Endothelial cell of umbilical vein (primary cell): Measurements from ENCODE around the gene ANP32A. TPM values are rescaled to one million over a fixed set of nuclear protein-coding genes. Genes with fewer than 3 reads are reported as not detected.

Source experiments
- BruUV-seq: library from RNA; stranded (reverse); fragments of 400-500 nt; replicated peaks from 2 replicates; lab custom pipeline; 2021; lab: Mats Ljungman, UMichigan
- CTCF ChIA-PET: fragments of 300-600, 350-600 bp; sonication (Branson Sonifier 250); formaldehyde crosslinking; loops from one replicate; lab custom pipeline; 2021; ENCODE audit warnings: antibody characterized with exemption, inconsistent platforms; lab: Charles Lee
- POLR2A ChIA-PET: fragments of 300-600, 350-600 bp; sonication (Branson Sonifier 250); formaldehyde crosslinking; loops from one replicate; lab custom pipeline; 2021; ENCODE audit warnings: antibody characterized with exemption, inconsistent platforms; lab: Charles Lee
- DNase-seq: peaks from one replicate; pipeline ENCODE4 v3.0.0-alpha.2; 2011; ENCODE audit warnings: low read depth, low spot score
- FAIRE-seq: peaks from 2 replicates; lab custom pipeline; 2011; peaks lifted over from hg19 to GRCh38; lab: Jason Lieb, UNC
- H2AFZ ChIP-seq: 2 replicates; pipeline ENCODE4 v1.6.0; 2012; ENCODE audit warnings: low read depth, low read length, control low read depth, inconsistent platforms
- H3K27ac ChIP-seq: 2 replicates; pipeline ENCODE4 v1.5.1; 2011; ENCODE audit warnings: low read depth, mild to moderate bottlenecking, control low read depth, low read length, moderate library complexity; ENCODE audit not compliant: insufficient read depth
- H3K27me3 ChIP-seq, 2 experiments: 2 replicates each; pipeline versions ENCODE4 v1.6.0 to v1.6.1; 2011; ENCODE audit warnings: low read length in 2 of 2, mixed read lengths in 1 of 2; ENCODE audit not compliant: control insufficient read depth in 2 of 2, insufficient read depth in 2 of 2
- H3K36me3 ChIP-seq, 2 experiments: 2 replicates in 1 of 2; 3 replicates in 1 of 2; pipeline ENCODE4 v1.5.1; 2011; ENCODE audit warnings: low read length in 2 of 2, mild to moderate bottlenecking in 1 of 2, moderate library complexity in 1 of 2; ENCODE audit not compliant: control insufficient read depth in 2 of 2, insufficient read depth in 2 of 2; ENCODE audit errors: extremely low read depth in 1 of 2
- H3K4me1 ChIP-seq: 3 replicates; pipeline ENCODE4 v1.5.1; 2011; ENCODE audit warnings: mild to moderate bottlenecking, low read length; ENCODE audit not compliant: control insufficient read depth, insufficient read depth; ENCODE audit errors: extremely low read depth
- H3K4me2 ChIP-seq: 2 replicates; pipeline ENCODE4 v1.6.1; 2011; ENCODE audit warnings: low read length, control low read depth, mixed read lengths; ENCODE audit not compliant: insufficient read depth
- H3K4me3 ChIP-seq, 3 experiments: fragments of 200-600 bp in 1 of 3; sonication (generic), shearing (Covaris generic) in 1 of 3; replicated peaks in 1 of 3; 2 replicates each; pipeline ENCODE4 v1.5.1; 2011 to 2016; ENCODE audit warnings: control low read depth in 3 of 3, low read length in 3 of 3, mild to moderate bottlenecking in 2 of 3, inconsistent platforms in 1 of 3, low read depth in 1 of 3, moderate library complexity in 1 of 3; ENCODE audit not compliant: insufficient read depth in 1 of 3
- H3K79me2 ChIP-seq: 2 replicates; pipeline ENCODE4 v1.6.0; 2012; ENCODE audit warnings: low read length, inconsistent platforms; ENCODE audit not compliant: control insufficient read depth, insufficient read depth
- H3K9ac ChIP-seq: replicated peaks from 2 replicates; pipeline ENCODE3; 2011; ENCODE audit warnings: low read length, control low read depth; ENCODE audit not compliant: insufficient read depth; ENCODE audit errors: extremely low read depth
- H3K9me1 ChIP-seq: replicated peaks from 3 replicates; pipeline ENCODE4 v1.6.0; 2011; ENCODE audit warnings: mild to moderate bottlenecking, low read length; ENCODE audit not compliant: control insufficient read depth, insufficient read depth; ENCODE audit errors: extremely low read depth
- H3K9me3 ChIP-seq: replicated peaks from 2 replicates; pipeline ENCODE4 v1.5.1; 2012; ENCODE audit warnings: low read length, inconsistent platforms; ENCODE audit not compliant: control insufficient read depth, insufficient read depth
- H4K20me1 ChIP-seq: replicated peaks from 2 replicates; pipeline ENCODE3; 2011; ENCODE audit warnings: mild to moderate bottlenecking, low read length; ENCODE audit not compliant: control insufficient read depth, insufficient read depth; ENCODE audit errors: extremely low read depth
- EZH2 ChIP-seq: IDR thresholded peaks from 2 replicates; pipeline ENCODE4 v1.6.1; 2012; ENCODE audit warnings: borderline replicate concordance, low read depth, mild to moderate bottlenecking, moderate library complexity, low read length, inconsistent platforms; ENCODE audit not compliant: severe bottlenecking
- JUN ChIP-seq: IDR thresholded peaks from 2 replicates; pipeline ENCODE4 v1.6.1; 2011; ENCODE audit warnings: borderline replicate concordance, low read depth; ENCODE audit not compliant: insufficient read length, insufficient read depth
- POLR2A ChIP-seq: IDR thresholded peaks from 2 replicates; pipeline ENCODE4 v1.6.1; 2012; ENCODE audit warnings: low read depth, mild to moderate bottlenecking, control low read depth, low read length
- dilution Hi-C: fragments of 300-500 bp; cut with MboI; formaldehyde crosslinking; loops from one replicate; pipeline ENCODE4 v1.15.0; 2019; ENCODE audit warnings: low sequenced_read_pairs; ENCODE audit not compliant: extremely low pct_ligation_motif_present
- intact Hi-C: fragments of 100-400 bp; cut with micrococcal nuclease; formaldehyde crosslinking; loops from one replicate; pipeline ENCODE4 v1.10.0; 2022
- polyA plus RNA-seq, 4 experiments: library from polyadenylated mRNA; depleted of rRNA in 3 of 4; stranded (reverse) in 3 of 4; unstranded in 1 of 4; fragments of >200 nt; gene quantifications; 2 replicates each; pipeline versions ENCODE4 v1.2.1 to v1.2.3, GENCODE V29; 2011 to 2012; ENCODE audit warnings: missing spikeins in 1 of 4
- total RNA-seq: library from RNA; stranded (reverse); gene quantifications from 2 replicates; pipeline ENCODE4 v1.2.3, GENCODE V29; 2021
- TF ChIP-seq, protein P1 (sequence below), 2 donors: IDR thresholded peaks; 1 replicate in 1 of 2; 2 replicates in 1 of 2; pipeline ENCODE4 v1.5.1; 2011; ENCODE audit warnings: low read length in 2 of 2, mild to moderate bottlenecking in 2 of 2, moderate library complexity in 2 of 2, control low read depth in 1 of 2, inconsistent platforms in 1 of 2, low read depth in 1 of 2; ENCODE audit not compliant: insufficient read depth in 1 of 2; ENCODE audit errors: extremely low read depth in 1 of 2

ANP32A gene
- total and polyA plus RNA-seq, 2 donors (not counting 3 experiments of a cell fraction or from before 2014, with no cell fraction given): 37.9 to 169 TPM

DNA sequence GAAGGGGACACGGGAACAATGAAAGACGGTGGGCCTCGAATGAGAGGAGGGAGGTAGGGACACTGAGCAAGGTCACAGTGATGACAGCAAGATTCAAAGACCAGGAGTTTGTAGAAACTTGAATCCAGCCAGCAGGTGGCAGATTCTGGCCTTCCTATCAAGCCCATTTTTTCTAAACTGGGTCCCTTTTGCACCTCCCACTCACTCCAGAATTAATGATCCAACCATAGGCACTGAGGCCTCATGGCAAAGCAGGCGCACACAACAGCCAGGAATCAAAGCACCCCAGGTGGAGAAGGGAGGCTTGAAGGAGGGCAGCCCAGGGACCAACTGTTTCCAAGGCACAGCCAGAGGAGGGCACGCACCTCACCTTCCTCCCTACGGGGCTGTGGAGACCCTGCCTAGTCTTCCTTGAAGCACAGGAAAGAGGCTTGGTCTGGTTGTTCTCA, 90.2 kb downstream of the ANP32A start:
- no TSS peak for BruUV-seq
- no peak overlapping the region for H3K4me3 ChIP-seq
- H3K36me3 ChIP-seq: no peaks in the 10 kb centered on the region
- no peaks in the 10 kb centered on the region for H3K9me1 ChIP-seq
- FAIRE-seq (peak; percentile 90), DNase-seq (peak; percentile 76)
- peaks cover 2% of the 10 kb centered on the region for H3K4me1 ChIP-seq
- H3K27ac ChIP-seq: no peak overlapping the region
- peaks cover 9 to 11% of the 10 kb centered on the region in 2 experiments for H3K27me3 ChIP-seq
- intact Hi-C loops (loop anchor here (1.0 kb wide), 4 partner anchors 52 to 145 kb away; no protein-coding TSS in a partner anchor), dilution Hi-C loops (no loop called here)
- no peak overlapping the region for H2AFZ ChIP-seq
- TF ChIP-seq EZH2 (no peak), JUN (no peak), POLR2A (no peak)
- TF ChIP-seq, protein P1, sequence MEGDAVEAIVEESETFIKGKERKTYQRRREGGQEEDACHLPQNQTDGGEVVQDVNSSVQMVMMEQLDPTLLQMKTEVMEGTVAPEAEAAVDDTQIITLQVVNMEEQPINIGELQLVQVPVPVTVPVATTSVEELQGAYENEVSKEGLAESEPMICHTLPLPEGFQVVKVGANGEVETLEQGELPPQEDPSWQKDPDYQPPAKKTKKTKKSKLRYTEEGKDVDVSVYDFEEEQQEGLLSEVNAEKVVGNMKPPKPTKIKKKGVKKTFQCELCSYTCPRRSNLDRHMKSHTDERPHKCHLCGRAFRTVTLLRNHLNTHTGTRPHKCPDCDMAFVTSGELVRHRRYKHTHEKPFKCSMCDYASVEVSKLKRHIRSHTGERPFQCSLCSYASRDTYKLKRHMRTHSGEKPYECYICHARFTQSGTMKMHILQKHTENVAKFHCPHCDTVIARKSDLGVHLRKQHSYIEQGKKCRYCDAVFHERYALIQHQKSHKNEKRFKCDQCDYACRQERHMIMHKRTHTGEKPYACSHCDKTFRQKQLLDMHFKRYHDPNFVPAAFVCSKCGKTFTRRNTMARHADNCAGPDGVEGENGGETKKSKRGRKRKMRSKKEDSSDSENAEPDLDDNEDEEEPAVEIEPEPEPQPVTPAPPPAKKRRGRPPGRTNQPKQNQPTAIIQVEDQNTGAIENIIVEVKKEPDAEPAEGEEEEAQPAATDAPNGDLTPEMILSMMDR (IDR thresholded peaks at IDR 0.05; ENCODE audit: extremely low read depth in 1 of 2, insufficient read depth in 1 of 2, low read depth in 1 of 2, low read length in 2 of 2): peak; percentile 35 to 64
- H3K9me3 ChIP-seq: no peaks in the 10 kb centered on the region
- CTCF ChIA-PET: interaction anchor here (1.0 to 5.1 kb wide), 11 partner anchors 15 to 478 kb away, joined by 3 to 79 read pairs (median 5); no protein-coding TSS in a partner anchor
- no peak overlapping the region for H3K9ac ChIP-seq
- no peak overlapping the region for H3K4me2 ChIP-seq
- no peaks in the 10 kb centered on the region for H3K79me2 ChIP-seq
- H4K20me1 ChIP-seq: no peaks in the 10 kb centered on the region
- POLR2A ChIA-PET: interaction anchor here (0.6 kb wide), 1 partner anchor 94 kb away, joined by 3 read pairs; no protein-coding TSS in a partner anchor
